ENCODE measurements around the gene MMRN2.

GRCh38 chr10:86974484-86974883 is 17.1 kb upstream of the MMRN2 start:
- TF ChIP-seq RARB (CRISPR knock-in tag; IDR thresholded peaks at IDR 0.05): no peak
- TF ChIP-seq, protein P1, sequence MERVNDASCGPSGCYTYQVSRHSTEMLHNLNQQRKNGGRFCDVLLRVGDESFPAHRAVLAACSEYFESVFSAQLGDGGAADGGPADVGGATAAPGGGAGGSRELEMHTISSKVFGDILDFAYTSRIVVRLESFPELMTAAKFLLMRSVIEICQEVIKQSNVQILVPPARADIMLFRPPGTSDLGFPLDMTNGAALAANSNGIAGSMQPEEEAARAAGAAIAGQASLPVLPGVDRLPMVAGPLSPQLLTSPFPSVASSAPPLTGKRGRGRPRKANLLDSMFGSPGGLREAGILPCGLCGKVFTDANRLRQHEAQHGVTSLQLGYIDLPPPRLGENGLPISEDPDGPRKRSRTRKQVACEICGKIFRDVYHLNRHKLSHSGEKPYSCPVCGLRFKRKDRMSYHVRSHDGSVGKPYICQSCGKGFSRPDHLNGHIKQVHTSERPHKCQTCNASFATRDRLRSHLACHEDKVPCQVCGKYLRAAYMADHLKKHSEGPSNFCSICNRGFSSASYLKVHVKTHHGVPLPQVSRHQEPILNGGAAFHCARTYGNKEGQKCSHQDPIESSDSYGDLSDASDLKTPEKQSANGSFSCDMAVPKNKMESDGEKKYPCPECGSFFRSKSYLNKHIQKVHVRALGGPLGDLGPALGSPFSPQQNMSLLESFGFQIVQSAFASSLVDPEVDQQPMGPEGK (CRISPR knock-in tag; IDR thresholded peaks at IDR 0.05; ENCODE audit: borderline replicate concordance): no peak
- TF ChIP-seq GLIS3 (CRISPR knock-in tag; IDR thresholded peaks at IDR 0.05): no peak
- no peak for TF ChIP-seq ZFP30 (CRISPR knock-in tag; IDR thresholded peaks at IDR 0.05)
- TF ChIP-seq CSDC2 (CRISPR knock-in tag; IDR thresholded peaks at IDR 0.05): no peak
- no peak for TF ChIP-seq ZFP3 (CRISPR knock-in tag; IDR thresholded peaks at IDR 0.05)
- TF ChIP-seq ZC3H10 (CRISPR knock-in tag; IDR thresholded peaks at IDR 0.05): no peak
- TF ChIP-seq ISL1 (CRISPR knock-in tag; IDR thresholded peaks at IDR 0.05): no peak
- no peak for TF ChIP-seq PPARA (CRISPR knock-in tag; IDR thresholded peaks at IDR 0.05; ENCODE audit: borderline replicate concordance)
- TF ChIP-seq TSHZ2 (CRISPR knock-in tag; IDR thresholded peaks at IDR 0.05): no peak
- TF ChIP-seq ESRRG (CRISPR knock-in tag; IDR thresholded peaks at IDR 0.05): no peak
- no peak for TF ChIP-seq ZNF8 (CRISPR knock-in tag; IDR thresholded peaks at IDR 0.05)

Measured in SK-N-SH treated with all-trans-retinoic acid at 6 μM for 48 hours (cell line).